Ramos (cell line): Measurements from ENCODE around the gene PDIA6.

Experiments used
- in situ Hi-C: fragments of 300-500 bp; cut with MboI; formaldehyde crosslinking; loops from one replicate; pipeline ENCODE4 v1.14.3; 2022; ENCODE audit warnings: low sequenced_read_pairs; ENCODE audit not compliant: unreplicated experiment

PDIA6 gene

DNA sequence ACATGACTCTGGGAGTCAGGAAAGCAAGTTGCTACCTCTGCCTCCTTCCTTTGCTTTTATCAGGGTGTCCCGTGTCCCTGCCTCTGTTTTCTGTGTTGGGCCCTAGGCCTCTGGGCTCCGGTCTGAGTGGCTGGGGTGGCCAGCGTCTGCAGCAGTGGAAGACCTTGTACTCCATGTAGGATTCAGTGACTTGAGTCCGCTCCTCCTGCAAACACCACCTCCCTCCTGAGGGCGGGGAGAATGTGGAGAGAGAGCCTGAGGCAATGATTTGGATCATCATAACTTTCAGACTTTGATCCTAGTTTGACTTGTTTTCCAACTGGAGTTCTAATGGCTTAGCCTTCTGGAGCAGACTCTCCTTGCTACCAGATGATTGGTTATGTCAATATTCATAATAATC is 60.3 kb downstream of the PDIA6 start:
- in situ Hi-C loops, result no loop called here

DNA sequence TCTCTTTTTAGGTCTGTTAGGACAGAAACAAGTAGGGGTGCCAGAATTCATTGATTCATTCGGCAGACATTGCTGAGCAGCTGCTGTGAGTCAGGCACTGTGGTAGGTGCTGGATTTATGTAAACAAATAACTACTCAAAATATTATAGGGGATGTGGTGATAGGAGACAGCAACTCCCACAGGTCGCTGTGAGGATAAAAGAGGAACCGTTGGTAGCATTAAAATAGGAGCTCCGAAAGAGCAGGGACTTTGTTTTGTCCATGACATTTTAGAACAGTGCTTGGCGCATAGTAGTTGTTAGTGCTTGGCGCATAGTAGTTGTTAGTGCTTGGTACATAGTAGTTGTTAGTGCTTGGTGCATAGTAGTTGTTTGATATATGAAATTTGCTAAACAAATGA is 62.0 kb downstream of the PDIA6 start:
- in situ Hi-C loops, result no loop called here

DNA sequence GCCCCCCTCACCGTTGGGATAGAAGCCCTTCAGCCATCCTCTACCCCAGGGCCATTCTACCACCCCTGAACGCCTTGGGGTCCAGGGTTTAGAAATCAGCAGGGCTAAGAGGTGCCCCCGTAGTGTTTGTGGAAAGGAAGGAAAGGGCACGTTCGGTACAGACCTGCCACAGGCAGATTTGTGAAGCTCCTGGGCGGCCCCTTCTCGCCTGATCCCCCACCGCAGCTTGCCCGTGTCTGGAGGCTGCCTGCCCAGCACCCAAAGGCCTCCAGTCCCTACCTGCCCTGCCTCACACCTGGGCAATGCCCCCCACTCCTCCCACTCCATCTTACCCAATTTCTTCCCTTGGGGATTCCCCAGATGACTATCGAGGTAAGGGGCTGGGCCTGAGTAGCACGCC is 69.9 kb downstream of the PDIA6 start:
- in situ Hi-C loops, result no loop called here

DNA sequence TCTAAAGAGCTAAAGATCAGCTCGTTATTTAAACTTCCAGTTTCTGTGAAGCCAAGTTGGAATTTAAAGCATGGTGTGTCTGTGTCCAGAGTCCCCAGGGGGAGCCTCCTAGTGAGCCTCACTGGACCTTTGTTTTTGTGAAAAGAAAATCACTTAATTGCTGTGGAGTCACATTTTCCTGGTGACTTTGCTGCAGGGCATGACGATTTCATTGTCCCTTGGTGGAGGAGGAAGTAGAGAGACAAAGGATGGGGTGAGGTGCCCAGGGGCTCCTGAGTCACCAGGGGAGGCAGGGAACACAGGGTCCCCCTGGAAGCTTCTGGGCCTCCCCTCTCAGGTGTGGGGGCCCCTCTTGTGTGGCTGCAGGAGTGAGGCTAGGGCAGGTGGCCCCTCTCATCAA is 71.4 kb downstream of the PDIA6 start:
- in situ Hi-C loops, result no loop called here

DNA sequence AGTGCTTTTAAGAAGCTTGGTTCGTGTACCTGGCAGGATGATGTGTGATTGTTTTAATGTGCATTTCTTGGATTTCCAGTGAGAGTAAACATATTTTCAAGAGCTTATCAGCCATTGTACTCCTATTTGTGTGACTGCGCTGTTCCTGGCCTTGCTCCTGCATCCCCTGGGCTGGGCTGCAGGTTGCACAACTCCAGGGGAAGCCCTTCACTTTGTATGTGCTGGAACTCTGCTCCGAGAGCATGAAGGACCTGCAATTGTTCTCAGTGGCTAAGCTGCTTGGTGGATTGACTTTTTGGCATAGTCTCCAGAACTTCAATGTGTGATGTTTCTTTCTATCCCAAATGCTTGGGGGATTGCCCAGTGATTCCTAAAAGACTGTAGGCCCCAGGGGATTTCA is 72.4 kb downstream of the PDIA6 start:
- in situ Hi-C loops, result no loop called here

DNA sequence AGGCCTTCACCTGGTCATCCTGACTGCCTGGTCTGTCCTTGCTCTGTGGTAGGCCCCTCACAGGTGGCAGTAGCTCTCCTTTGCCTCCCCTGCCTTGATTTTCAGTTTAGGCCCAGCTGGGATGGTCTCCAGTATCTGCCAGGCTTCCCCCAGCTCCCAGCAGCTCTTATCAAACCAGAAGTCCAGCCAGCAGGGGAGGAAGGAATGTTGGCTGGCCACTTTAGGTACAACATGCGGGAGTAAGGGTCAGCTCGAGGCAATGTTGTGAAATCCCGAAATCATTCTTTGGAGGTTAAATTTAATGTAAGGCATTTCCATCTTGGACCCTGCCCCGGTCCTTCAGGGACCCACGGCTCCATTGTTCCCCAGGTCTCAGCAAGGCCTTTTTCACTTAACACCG is 74.4 kb downstream of the PDIA6 start:
- in situ Hi-C loops, result no loop called here

DNA sequence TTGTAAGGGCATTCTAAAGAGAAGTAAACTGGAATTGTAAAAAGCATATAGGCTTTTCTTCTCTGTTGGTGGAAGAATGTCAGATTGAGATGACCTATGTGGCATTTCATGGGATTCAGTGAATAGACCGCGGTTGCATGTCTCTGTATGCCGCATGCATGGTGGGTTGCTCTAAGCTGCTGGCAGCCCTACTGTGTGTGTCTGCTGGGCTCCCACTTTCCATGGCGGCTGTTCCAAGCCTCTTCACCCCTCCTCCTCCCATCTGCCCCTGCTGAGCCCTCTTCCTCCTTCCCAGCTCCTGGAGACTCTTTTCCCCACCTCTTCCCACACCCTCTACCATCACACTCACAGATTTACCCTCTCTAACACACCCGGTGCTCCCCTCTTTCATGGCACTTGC is 78.6 kb downstream of the PDIA6 start:
- in situ Hi-C loops, result no loop called here

DNA sequence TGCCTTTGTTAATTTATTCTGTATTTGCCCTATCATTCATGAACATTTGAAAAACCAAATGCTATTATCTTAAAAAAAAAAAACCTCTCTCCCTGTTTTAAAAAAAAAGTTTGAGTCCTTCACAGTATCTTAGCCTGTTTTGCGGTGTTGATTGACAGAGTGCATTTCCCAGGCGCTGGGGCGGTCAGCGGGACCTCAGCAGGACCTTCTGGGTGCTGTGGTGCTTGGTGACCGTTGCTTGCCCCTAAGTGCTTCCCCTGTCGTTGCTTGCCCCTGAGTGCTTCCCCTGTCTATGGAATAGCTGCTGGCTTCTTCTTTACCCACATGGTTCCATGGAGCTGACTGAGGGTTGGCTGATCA is 79.0 kb downstream of the PDIA6 start:
- in situ Hi-C loops, result no loop called here
